HEK293 (cell line): ENCODE results near the gene CD19.

Experiments used
- CTCF ChIP-seq: fragments of 450-650 bp; formaldehyde crosslinking; IDR thresholded peaks from 2 replicates; pipeline ENCODE4 v1.5.1; 2016; ENCODE audit warnings: missing biosample characterization, missing genetic modification characterization
- ELK4 ChIP-seq: IDR thresholded peaks from 2 replicates; pipeline ENCODE4 v1.6.1; 2011; ENCODE audit warnings: mild to moderate bottlenecking, low read depth, low read length, borderline replicate concordance
- ZFHX2 ChIP-seq: fragments of 450-650 bp; formaldehyde crosslinking; conservative IDR thresholded peaks from 2 replicates; pipeline ENCODE4 v1.5.1; 2016; ENCODE audit warnings: missing biosample characterization, missing genetic modification characterization
- ZSCAN18 ChIP-seq: fragments of 450-650 bp; formaldehyde crosslinking; IDR thresholded peaks from 2 replicates; pipeline ENCODE4 v1.5.1; 2016; ENCODE audit warnings: missing biosample characterization, missing genetic modification characterization

- no peak for TF ChIP-seq ELK4
- TF ChIP-seq ZFHX2 (tag by site-specific recombination): no peak
- no peak for TF ChIP-seq ZSCAN18
- no peak for TF ChIP-seq CTCF (tag by site-specific recombination)
These were observed 16.6 kb upstream of the CD19 start for GRCh38 chr16:28915181-28915580.
